Skeletal muscle tissue (tissue), 4 donors: ENCODE data around the gene FANCG. TPM values are rescaled to one million over a fixed set of nuclear protein-coding genes. Genes with fewer than 3 reads are reported as not detected.

Experiments used
- H3K27ac ChIP-seq: one replicate; pipeline ENCODE4 v1.7.0; 2013; ENCODE audit warnings: mild to moderate bottlenecking, low read depth, low read length, inconsistent platforms
- H3K27me3 ChIP-seq, 3 donors: one replicate each; pipeline ENCODE4 v1.7.0; 2013; ENCODE audit warnings: low read length in 3 of 3; ENCODE audit not compliant: control insufficient read depth in 3 of 3, insufficient read depth in 3 of 3
- H3K36me3 ChIP-seq, 3 donors: one replicate each; pipeline ENCODE4 v1.7.0; 2013; ENCODE audit warnings: low read length in 3 of 3; ENCODE audit not compliant: control insufficient read depth in 3 of 3, insufficient read depth in 3 of 3
- H3K4me1 ChIP-seq, 3 donors: one replicate each; pipeline ENCODE4 v1.7.0; 2013; ENCODE audit warnings: low read length in 3 of 3, mild to moderate bottlenecking in 3 of 3; ENCODE audit not compliant: control insufficient read depth in 3 of 3, insufficient read depth in 3 of 3
- H3K4me3 ChIP-seq, 3 donors: one replicate each; pipeline ENCODE4 v1.7.0; 2013; ENCODE audit warnings: low read length in 3 of 3
- H3K9ac ChIP-seq, 3 donors: one replicate each; pipeline ENCODE4 v1.7.0; 2013; ENCODE audit warnings: low read length in 3 of 3, mild to moderate bottlenecking in 3 of 3, moderate library complexity in 2 of 3, low read depth in 1 of 3
- H3K9me3 ChIP-seq, 3 donors: one replicate each; pipeline ENCODE4 v1.7.0; 2013; ENCODE audit warnings: low read length in 3 of 3; ENCODE audit not compliant: control insufficient read depth in 3 of 3
- total RNA-seq: library from RNA; depleted of rRNA; stranded (reverse); fragments of >200 nt; gene quantifications from one replicate; pipeline ENCODE4 v1.2.3, GENCODE V29; 2014
- donor health status: Osteomylitis.

The FANCG gene
- total RNA-seq, 1 donor from 2014 or later, result 14.6 TPM

GRCh38 chr9:35103660-35104191 lies 24.0 kb upstream of the FANCG start:
- peaks cover 58 to 64% (median 59%) of the 10 kb centered on the region in 3 donors for H3K36me3 ChIP-seq
- no peaks in the 10 kb centered on the region for H3K27me3 ChIP-seq
- H3K27ac ChIP-seq, result peak overlapping the region; percentile 85
- peak overlapping the region; percentile 93 to 98 (median 97) for H3K9ac ChIP-seq
- no peaks in the 10 kb centered on the region for H3K9me3 ChIP-seq
- peak overlapping the region; percentile 84 to 97 (median 94) for H3K4me3 ChIP-seq
- H3K4me1 ChIP-seq, result peaks cover 22 to 25% (median 24%) of the 10 kb centered on the region in 3 donors

DNA sequence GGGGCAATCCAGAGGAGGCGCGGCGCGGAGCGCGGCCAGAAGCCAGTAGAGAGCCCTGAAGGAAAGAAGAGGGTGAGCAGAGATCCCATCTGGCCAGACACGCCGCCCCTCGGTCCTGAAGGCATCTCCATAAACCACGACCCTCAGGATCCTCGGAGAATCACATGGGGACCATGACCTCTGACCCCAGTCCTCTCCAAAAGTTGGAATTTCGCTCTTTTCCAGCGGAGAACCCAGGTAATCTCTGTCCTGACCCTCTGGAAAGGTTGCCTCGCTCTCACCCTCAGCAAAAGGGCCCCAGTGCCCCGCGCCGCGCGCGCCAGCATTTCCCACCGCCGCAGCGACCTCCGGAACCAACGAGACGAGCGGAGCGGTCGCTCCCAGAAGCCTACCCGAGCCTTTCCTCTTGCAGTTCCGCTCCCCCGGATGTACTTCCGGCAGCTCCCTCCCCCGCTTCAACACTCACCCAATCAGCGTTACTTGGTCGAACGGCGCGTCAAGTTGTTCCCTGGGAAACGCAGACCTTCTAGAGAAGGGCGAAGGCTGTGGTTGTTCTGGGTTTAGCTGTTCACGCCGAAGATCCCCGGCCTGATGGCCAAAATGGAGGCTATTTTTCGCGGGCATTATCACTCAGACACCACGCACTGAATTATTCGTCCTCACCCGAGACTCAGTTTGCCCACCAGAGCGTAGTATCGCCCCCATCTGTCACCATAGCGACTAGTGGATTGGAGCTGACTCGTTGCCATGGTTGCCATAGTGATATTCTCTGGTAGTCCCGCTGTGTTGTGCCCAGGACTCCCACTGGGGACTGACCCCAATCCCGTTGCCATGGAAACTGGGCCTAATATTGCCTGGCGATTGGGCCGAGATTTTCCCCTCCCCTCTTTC lies 23.3 kb upstream of the FANCG start, which contains the start of gene STOML2:
TSS of gene STOML2 (minus strand) at position 363 of the 891 bp plus-strand sequence. CDS start at position 326, 37 bp downstream.
- Histone ChIP-seq H3K4me3 (peak within 1 kb of the TSS; percentile 84 to 97 (median 94)), H3K9ac (peak within 1 kb of the TSS; percentile 93 to 98 (median 97)), H3K36me3 (peaks cover 52 to 61% (median 55%) of the 10 kb centered on the region in 3 donors), H3K4me1 (peaks cover 22 to 25% (median 24%) of the 10 kb centered on the region in 3 donors), H3K27ac (peak within 1 kb of the TSS; percentile 85), H3K27me3 (no peaks in the 10 kb centered on the region), H3K9me3 (no peaks in the 10 kb centered on the region)

DNA sequence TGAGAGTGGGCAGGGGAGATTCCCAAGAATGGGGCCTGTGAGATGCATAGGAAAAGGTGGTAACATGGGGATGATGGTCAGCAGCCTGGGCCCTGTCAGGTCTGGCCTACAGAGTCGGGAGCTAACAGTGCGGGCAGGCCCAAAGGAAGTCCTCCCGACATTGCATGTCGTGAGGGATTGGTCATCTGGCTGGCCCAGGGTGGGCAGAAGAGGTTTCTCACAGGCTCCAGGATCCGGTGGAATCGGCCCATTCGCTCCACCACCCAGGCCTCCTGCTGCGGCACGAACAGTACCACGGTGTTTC lies 22.7 kb upstream of the FANCG start:
- peak overlapping the region; percentile 85 for H3K27ac ChIP-seq
- peaks cover 48 to 61% (median 55%) of the 10 kb centered on the region in 3 donors for H3K36me3 ChIP-seq
- H3K4me1 ChIP-seq, result peaks cover 22 to 25% (median 24%) of the 10 kb centered on the region in 3 donors
- H3K9ac ChIP-seq, result peak overlapping the region; percentile 93 to 98 (median 97)
- H3K27me3 ChIP-seq, result no peaks in the 10 kb centered on the region
- no peaks in the 10 kb centered on the region for H3K9me3 ChIP-seq
- H3K4me3 ChIP-seq, result peak overlapping the region; percentile 84 to 97 (median 94)

DNA sequence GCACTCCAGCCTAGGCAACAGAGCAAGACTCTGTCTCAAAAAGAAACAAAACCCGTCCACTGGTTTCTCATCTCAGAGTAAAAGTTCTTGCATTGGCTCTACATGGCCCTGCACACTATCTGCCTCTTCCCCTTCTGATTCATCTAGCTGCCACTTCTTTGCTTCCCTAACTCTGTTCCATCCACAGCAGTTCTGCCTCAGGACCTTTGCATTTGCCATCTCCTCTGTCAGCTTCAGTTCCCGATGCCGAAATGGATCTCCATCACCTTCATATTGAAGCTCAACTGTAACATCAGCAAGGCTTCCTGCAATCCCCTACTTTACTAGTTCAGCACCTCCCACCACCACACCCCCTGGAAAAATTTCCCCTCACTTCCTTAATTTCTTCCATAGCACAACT lies 17.8 kb upstream of the FANCG start:
- Histone ChIP-seq H3K4me3 (no peak overlapping the region), H3K4me1 (peaks cover 15 to 25% (median 22%) of the 10 kb centered on the region in 3 donors), H3K27me3 (no peaks in the 10 kb centered on the region), H3K9me3 (no peaks in the 10 kb centered on the region), H3K9ac (no peak overlapping the region), H3K27ac (no peak overlapping the region), H3K36me3 (peaks cover 31 to 46% (median 41%) of the 10 kb centered on the region in 3 donors)

DNA sequence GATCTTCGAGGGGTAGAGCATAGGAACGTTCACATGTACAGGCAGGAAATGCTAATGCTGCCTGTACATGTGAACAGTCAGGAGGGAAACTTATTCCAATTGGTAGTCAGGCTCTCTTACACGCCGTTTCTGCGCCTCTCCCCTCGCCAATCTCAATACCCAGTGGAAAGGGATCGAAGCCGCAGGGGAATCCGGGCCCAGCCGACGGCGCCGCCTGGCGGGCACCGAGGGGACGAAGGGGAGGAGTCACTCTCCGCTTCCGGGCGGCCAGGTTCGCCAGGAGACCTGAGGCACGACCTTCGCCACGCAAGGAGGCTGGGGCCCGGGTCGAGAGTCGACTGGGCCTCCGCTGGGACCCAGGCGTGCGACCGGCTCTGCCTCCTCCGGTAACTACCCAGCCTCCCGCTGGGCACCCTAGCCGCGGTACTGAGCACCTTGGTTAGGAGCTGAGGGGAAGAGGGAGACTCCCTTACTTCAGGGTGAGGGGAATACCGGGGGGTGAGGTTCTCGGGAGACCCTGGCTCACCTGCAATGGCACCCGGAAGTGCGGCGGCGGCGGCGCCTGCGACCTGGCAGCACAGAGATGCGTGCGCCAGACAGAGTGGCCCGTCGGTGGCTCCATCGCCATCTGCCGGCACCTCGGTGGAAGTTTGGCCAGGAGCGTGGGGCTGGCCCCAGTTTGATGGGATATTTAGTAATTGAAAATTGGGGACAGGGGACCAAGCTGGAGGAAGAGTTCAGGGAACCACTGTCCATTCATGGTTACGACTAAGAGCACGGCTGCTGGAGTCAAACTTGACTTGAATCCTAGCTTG lies 16.5 kb upstream of the FANCG start, which contains the start of gene PIGO:
TSS of gene PIGO (minus strand) at position 557 of the 815 bp plus-strand sequence. CDS start 1,026 bp downstream, outside the sequence.
- peaks cover 39 to 53% (median 46%) of the 10 kb centered on the region in 3 donors for H3K36me3 ChIP-seq
- H3K4me3 ChIP-seq, result peak within 1 kb of the TSS; percentile 87 to 99 (median 87)
- H3K4me1 ChIP-seq, result peaks cover 2 to 13% (median 12%) of the 10 kb centered on the region in 3 donors
- H3K9ac ChIP-seq, result peak within 1 kb of the TSS; percentile 91 to 99 (median 95)
- H3K27me3 ChIP-seq, result no peaks in the 10 kb centered on the region
- peak within 1 kb of the TSS; percentile 91 for H3K27ac ChIP-seq
- no peaks in the 10 kb centered on the region for H3K9me3 ChIP-seq

GRCh38 chr9:35091536-35091935 lies 11.8 kb upstream of the FANCG start:
- Histone ChIP-seq H3K27me3 (no peaks in the 10 kb centered on the region), H3K9me3 (no peaks in the 10 kb centered on the region), H3K27ac (no peak overlapping the region), H3K36me3 (peaks cover 58 to 66% (median 61%) of the 10 kb centered on the region in 3 donors), H3K4me1 (peaks cover 0 to 10% (median 6%) of the 10 kb centered on the region in 3 donors), H3K4me3 (no peak overlapping the region), H3K9ac (peak overlapping the region in 1 of 3 donors; percentile 33)

DNA sequence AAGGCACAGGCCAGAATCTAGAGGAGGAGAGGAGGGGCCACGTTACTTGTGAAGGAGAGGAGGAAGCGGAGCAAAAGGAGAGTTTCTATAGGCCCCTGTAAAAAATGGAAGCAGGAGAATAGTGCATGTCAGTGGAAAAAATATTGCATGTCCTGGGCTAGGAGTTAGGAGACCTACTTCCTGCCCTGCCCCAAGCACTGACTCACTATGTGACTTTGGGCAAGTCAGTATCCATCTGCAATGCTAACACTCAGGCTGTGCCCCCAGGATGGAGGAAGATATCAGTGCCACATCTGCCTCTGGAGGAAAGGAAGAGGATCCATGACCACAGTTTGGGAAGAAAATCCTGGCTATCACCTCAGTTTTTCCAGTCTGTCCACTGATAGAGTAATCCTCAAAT lies 9.7 kb upstream of the FANCG start:
- no peak overlapping the region for H3K9ac ChIP-seq
- H3K9me3 ChIP-seq, result no peaks in the 10 kb centered on the region
- no peak overlapping the region for H3K27ac ChIP-seq
- no peak overlapping the region for H3K4me3 ChIP-seq
- H3K4me1 ChIP-seq, result peaks cover 0 to 3% (median 0%) of the 10 kb centered on the region in 3 donors
- peaks cover 58 to 66% (median 61%) of the 10 kb centered on the region in 3 donors for H3K36me3 ChIP-seq
- no peaks in the 10 kb centered on the region for H3K27me3 ChIP-seq

DNA sequence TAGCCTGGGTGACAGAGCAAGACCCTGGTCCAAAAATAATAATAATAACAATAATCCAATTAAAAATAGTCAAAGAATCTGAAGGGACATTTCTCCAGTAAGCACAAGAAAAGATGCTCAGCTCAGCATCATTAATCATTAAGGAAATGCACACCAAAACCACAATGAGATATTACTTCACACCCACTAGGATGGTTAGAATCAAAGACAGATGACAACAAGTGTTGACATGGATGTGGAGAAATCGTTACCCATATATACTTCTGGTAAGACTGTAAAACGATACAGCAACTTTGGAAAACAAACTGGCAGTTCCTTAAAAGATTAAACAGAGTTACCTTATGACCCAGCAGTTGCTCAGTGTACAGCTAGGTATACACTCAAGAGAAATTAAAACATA lies 5.3 kb upstream of the FANCG start:
- Histone ChIP-seq H3K9me3 (no peaks in the 10 kb centered on the region), H3K36me3 (peaks cover 22 to 28% (median 28%) of the 10 kb centered on the region in 3 donors), H3K9ac (no peak overlapping the region), H3K4me3 (no peak overlapping the region), H3K27ac (no peak overlapping the region), H3K4me1 (peaks cover 3 to 5% (median 4%) of the 10 kb centered on the region in 3 donors), H3K27me3 (no peaks in the 10 kb centered on the region)

GRCh38 chr9:35079041-35079425 lies 709 bp downstream of the FANCG start:
- peaks cover 17 to 25% (median 19%) of the 10 kb centered on the region in 3 donors for H3K4me1 ChIP-seq
- H3K4me3 ChIP-seq, result peak overlapping the region; percentile 86 to 94 (median 94)
- H3K9ac ChIP-seq, result peak overlapping the region; percentile 59 to 87 (median 81)
- peak overlapping the region; percentile 62 for H3K27ac ChIP-seq
- H3K9me3 ChIP-seq, result no peaks in the 10 kb centered on the region
- peaks cover 2 to 8% (median 5%) of the 10 kb centered on the region in 3 donors for H3K36me3 ChIP-seq
- no peaks in the 10 kb centered on the region for H3K27me3 ChIP-seq
